ENCODE measurements around the gene ZDHHC16. TPM values are rescaled to one million over a fixed set of nuclear protein-coding genes. Genes with fewer than 3 reads are reported as not detected.

Gene ZDHHC16
- total and polyA plus RNA-seq, 4 donors: 18.0 to 27.2 (median 22.9) TPM

DNA sequence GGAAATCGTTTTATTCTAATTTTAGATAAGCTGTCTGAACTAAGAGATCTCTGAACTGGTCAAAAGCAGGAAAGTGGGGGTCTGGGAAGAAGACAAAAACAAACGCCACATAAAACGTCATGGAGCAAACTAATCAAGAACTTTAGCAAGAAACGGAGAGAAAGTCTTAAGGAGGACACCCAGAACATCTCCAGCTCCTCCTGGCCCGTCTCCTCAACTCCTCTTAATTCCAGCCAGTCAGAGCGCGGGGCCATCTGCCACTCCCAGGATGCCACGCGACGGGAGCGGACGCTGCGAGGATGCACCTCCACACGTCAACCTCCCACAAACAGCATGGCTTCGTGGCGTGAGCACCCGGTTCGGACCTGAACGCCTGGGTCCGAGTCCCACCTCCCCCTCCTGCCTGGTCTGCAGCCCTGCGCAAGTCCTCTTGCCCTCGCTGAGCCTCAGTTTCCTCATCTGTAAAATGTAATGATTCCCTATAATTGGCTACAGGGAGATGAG is 51.6 kb downstream of the ZDHHC16 start:
- H3K9ac ChIP-seq (ENCODE audit: low read depth in 1 of 2, low read length in 2 of 2): peak overlapping the region; percentile 81 to 88
- peak overlapping the region; percentile 78 to 94 (median 93) for H3K4me3 ChIP-seq (ENCODE audit: low read depth in 1 of 3, low read length in 3 of 3)
- WGBS: under 1% methylated on average over 22 of the region's 22 CpGs
- no peaks in the 10 kb centered on the region for H3K27me3 ChIP-seq (ENCODE audit: control insufficient read depth in 4 of 4, insufficient read depth in 4 of 4, low read length in 3 of 4)
- H3K9me3 ChIP-seq (ENCODE audit: control insufficient read depth in 4 of 4, low read length in 3 of 4): no peaks in the 10 kb centered on the region
- H3K4me1 ChIP-seq (ENCODE audit: control insufficient read depth in 4 of 4, insufficient read depth in 4 of 4, low read length in 3 of 4): peaks cover 0 to 22% (median 15%) of the 10 kb centered on the region in 4 donors
- peak; percentile 75 for DNase-seq (ENCODE audit: low spot score)
- H3K27ac ChIP-seq (ENCODE audit: low read depth in 1 of 2, low read length in 2 of 2): peak overlapping the region; percentile 89 to 94
- H3K36me3 ChIP-seq (ENCODE audit: control insufficient read depth in 4 of 4, insufficient read depth in 3 of 4, low read depth in 1 of 4, low read length in 3 of 4): no peaks in the 10 kb centered on the region
- TF ChIP-seq, protein P1, sequence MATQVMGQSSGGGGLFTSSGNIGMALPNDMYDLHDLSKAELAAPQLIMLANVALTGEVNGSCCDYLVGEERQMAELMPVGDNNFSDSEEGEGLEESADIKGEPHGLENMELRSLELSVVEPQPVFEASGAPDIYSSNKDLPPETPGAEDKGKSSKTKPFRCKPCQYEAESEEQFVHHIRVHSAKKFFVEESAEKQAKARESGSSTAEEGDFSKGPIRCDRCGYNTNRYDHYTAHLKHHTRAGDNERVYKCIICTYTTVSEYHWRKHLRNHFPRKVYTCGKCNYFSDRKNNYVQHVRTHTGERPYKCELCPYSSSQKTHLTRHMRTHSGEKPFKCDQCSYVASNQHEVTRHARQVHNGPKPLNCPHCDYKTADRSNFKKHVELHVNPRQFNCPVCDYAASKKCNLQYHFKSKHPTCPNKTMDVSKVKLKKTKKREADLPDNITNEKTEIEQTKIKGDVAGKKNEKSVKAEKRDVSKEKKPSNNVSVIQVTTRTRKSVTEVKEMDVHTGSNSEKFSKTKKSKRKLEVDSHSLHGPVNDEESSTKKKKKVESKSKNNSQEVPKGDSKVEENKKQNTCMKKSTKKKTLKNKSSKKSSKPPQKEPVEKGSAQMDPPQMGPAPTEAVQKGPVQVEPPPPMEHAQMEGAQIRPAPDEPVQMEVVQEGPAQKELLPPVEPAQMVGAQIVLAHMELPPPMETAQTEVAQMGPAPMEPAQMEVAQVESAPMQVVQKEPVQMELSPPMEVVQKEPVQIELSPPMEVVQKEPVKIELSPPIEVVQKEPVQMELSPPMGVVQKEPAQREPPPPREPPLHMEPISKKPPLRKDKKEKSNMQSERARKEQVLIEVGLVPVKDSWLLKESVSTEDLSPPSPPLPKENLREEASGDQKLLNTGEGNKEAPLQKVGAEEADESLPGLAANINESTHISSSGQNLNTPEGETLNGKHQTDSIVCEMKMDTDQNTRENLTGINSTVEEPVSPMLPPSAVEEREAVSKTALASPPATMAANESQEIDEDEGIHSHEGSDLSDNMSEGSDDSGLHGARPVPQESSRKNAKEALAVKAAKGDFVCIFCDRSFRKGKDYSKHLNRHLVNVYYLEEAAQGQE (IDR thresholded peaks at IDR 0.05): no peak
- TF ChIP-seq, protein P2, sequence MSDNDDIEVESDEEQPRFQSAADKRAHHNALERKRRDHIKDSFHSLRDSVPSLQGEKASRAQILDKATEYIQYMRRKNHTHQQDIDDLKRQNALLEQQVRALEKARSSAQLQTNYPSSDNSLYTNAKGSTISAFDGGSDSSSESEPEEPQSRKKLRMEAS (IDR thresholded peaks at IDR 0.05): peak; percentile 22
- TF ChIP-seq HNF4A (conservative IDR thresholded peaks at IDR 0.05): no peak

DNA sequence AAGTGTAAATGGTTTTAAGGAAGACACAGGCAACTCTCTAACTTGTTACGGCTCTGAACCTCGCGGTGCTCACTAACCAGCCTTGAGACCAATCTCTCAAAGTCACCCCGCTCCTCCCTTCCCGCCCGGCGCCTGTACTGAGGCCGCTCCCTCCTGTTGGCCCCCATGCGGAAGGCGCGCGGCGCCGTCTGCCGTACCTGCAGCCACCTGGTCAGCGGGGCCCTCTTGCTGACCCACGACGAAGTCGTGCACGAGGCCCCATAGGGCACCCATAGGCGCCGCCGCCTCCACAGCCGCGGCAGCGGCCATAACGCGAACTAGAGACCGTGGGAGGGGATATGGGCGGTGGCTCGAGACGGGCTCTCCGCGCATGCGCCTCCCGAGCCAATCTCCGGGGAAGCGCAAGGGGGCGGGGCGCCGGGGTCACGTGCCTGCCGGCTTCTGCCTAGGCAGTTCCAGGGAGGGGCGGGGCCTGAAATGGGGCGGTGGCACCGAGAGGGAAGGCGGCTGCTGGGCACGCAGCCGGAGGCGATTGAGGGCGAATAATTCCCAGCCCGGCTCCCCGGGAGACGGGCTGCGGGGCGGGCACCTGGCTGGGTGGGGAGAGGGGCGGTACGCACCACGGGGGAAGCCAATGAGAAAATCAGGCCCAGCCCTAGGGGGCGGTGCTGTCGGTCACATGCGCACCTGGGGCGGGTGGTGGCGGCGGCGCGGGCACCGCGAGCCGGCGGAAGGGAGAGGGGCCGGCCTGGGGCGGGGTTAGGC is 52.3 kb downstream of the ZDHHC16 start, which contains the start of gene MMS19:
TSS of gene MMS19 (minus strand) at position 347 of the 765 bp plus-strand sequence. CDS start at position 309, 38 bp downstream.
- Histone ChIP-seq H3K27ac (ENCODE audit: low read depth in 1 of 2, low read length in 2 of 2) (peak within 1 kb of the TSS; percentile 89 to 94), H3K9me3 (ENCODE audit: control insufficient read depth in 4 of 4, low read length in 3 of 4) (no peaks in the 10 kb centered on the region), H3K27me3 (ENCODE audit: control insufficient read depth in 4 of 4, insufficient read depth in 4 of 4, low read length in 3 of 4) (no peaks in the 10 kb centered on the region), H3K4me1 (ENCODE audit: control insufficient read depth in 4 of 4, insufficient read depth in 4 of 4, low read length in 3 of 4) (peaks cover 0 to 22% (median 15%) of the 10 kb centered on the region in 4 donors), H3K4me3 (ENCODE audit: low read depth in 1 of 3, low read length in 3 of 3) (peak within 1 kb of the TSS; percentile 78 to 94 (median 93)), H3K9ac (ENCODE audit: low read depth in 1 of 2, low read length in 2 of 2) (peak within 1 kb of the TSS; percentile 81 to 88), H3K36me3 (ENCODE audit: control insufficient read depth in 4 of 4, insufficient read depth in 3 of 4, low read depth in 1 of 4, low read length in 3 of 4) (no peaks in the 10 kb centered on the region)
- TF ChIP-seq, protein P3, sequence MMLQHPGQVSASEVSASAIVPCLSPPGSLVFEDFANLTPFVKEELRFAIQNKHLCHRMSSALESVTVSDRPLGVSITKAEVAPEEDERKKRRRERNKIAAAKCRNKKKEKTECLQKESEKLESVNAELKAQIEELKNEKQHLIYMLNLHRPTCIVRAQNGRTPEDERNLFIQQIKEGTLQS (IDR thresholded peaks at IDR 0.05): no peak
- peak; percentile 81 for TF ChIP-seq SP1 (IDR thresholded peaks at IDR 0.05)
- TF ChIP-seq JUND (IDR thresholded peaks at IDR 0.05): no peak
- TF ChIP-seq, protein P4, sequence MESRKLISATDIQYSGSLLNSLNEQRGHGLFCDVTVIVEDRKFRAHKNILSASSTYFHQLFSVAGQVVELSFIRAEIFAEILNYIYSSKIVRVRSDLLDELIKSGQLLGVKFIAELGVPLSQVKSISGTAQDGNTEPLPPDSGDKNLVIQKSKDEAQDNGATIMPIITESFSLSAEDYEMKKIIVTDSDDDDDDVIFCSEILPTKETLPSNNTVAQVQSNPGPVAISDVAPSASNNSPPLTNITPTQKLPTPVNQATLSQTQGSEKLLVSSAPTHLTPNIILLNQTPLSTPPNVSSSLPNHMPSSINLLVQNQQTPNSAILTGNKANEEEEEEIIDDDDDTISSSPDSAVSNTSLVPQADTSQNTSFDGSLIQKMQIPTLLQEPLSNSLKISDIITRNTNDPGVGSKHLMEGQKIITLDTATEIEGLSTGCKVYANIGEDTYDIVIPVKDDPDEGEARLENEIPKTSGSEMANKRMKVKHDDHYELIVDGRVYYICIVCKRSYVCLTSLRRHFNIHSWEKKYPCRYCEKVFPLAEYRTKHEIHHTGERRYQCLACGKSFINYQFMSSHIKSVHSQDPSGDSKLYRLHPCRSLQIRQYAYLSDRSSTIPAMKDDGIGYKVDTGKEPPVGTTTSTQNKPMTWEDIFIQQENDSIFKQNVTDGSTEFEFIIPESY (IDR thresholded peaks at IDR 0.05): no peak
- TF ChIP-seq FOXA1 (IDR thresholded peaks at IDR 0.05): no peak
- TF ChIP-seq YY1 (IDR thresholded peaks at IDR 0.05): peak; percentile 97
- no peak for TF ChIP-seq GABPA (IDR thresholded peaks at IDR 0.05 in 1 of 2, conservative IDR thresholded peaks at IDR 0.05 in 1 of 2)
- no peak for TF ChIP-seq EGR1 (IDR thresholded peaks at IDR 0.05; ENCODE audit: low read depth in 2 of 2)
- TF ChIP-seq RXRA (IDR thresholded peaks at IDR 0.05): peak in 1 of 2 donors; percentile 18
- peak in 1 of 2 donors; percentile 6 for TF ChIP-seq HNF4A (conservative IDR thresholded peaks at IDR 0.05)
- TF ChIP-seq HNF4G (IDR thresholded peaks at IDR 0.05): no peak
- no peak for TF ChIP-seq RAD21 (IDR thresholded peaks at IDR 0.05)
- TF ChIP-seq, protein P1 (IDR thresholded peaks at IDR 0.05): peak; percentile 65
- TF ChIP-seq, protein P5, sequence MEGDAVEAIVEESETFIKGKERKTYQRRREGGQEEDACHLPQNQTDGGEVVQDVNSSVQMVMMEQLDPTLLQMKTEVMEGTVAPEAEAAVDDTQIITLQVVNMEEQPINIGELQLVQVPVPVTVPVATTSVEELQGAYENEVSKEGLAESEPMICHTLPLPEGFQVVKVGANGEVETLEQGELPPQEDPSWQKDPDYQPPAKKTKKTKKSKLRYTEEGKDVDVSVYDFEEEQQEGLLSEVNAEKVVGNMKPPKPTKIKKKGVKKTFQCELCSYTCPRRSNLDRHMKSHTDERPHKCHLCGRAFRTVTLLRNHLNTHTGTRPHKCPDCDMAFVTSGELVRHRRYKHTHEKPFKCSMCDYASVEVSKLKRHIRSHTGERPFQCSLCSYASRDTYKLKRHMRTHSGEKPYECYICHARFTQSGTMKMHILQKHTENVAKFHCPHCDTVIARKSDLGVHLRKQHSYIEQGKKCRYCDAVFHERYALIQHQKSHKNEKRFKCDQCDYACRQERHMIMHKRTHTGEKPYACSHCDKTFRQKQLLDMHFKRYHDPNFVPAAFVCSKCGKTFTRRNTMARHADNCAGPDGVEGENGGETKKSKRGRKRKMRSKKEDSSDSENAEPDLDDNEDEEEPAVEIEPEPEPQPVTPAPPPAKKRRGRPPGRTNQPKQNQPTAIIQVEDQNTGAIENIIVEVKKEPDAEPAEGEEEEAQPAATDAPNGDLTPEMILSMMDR (IDR thresholded peaks at IDR 0.05; ENCODE audit: low read depth, low read length, missing input control): peak; percentile 5
- no peak for TF ChIP-seq TAF1 (conservative IDR thresholded peaks at IDR 0.05)
- TF ChIP-seq FOXA2 (IDR thresholded peaks at IDR 0.05): no peak
- WGBS: under 1% methylated on average over 73 of the region's 73 CpGs
- peak; percentile 100 for DNase-seq (ENCODE audit: low spot score)

Data from liver (tissue), 9 donors.